MM.1S (cell line): ENCODE results near the gene SNRK.

Experiments
- EZH2 ChIP-seq: fragments of 300-600 bp; sonication (generic); optimal IDR thresholded peaks from 2 replicates; pipeline ENCODE3; 2017; ENCODE audit warnings: low read depth, mild to moderate bottlenecking, antibody characterized with exemption, low read length, mixed read lengths
- EZH2phosphoT487 ChIP-seq: fragments of 300-600 bp; sonication (generic); IDR thresholded peaks from 2 replicates; pipeline ENCODE4 v1.6.1; 2018; ENCODE audit warnings: antibody characterized with exemption, low read length
- TF ChIP-seq, protein P1 (sequence below): fragments of 300-600 bp; sonication (generic); IDR thresholded peaks from 2 replicates; pipeline ENCODE4 v1.5.1; 2016; ENCODE audit warnings: antibody characterized with exemption, low read length, mixed read lengths

DNA sequence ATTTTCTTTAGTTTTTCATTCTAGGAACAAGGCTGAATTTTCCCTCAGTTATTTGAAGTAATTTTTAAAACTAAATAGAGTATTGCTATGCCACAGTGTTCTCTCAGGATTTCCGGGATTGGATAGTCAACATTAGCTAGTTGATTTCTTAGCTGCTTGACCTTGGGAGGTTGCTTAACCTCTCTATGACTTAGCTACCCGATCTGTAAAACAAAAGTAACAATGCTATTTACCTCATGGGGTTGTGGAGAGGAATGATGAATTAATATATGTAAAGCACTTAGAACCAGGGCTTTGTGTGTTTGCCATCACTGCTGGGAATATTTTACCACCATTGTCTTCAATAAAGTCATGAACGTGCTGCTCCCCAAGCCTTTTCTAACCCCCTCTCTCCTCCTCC, 57.5 kb downstream of the SNRK start:
- TF ChIP-seq EZH2 (no peak), EZH2phosphoT487 (no peak)
- TF ChIP-seq, protein P1, sequence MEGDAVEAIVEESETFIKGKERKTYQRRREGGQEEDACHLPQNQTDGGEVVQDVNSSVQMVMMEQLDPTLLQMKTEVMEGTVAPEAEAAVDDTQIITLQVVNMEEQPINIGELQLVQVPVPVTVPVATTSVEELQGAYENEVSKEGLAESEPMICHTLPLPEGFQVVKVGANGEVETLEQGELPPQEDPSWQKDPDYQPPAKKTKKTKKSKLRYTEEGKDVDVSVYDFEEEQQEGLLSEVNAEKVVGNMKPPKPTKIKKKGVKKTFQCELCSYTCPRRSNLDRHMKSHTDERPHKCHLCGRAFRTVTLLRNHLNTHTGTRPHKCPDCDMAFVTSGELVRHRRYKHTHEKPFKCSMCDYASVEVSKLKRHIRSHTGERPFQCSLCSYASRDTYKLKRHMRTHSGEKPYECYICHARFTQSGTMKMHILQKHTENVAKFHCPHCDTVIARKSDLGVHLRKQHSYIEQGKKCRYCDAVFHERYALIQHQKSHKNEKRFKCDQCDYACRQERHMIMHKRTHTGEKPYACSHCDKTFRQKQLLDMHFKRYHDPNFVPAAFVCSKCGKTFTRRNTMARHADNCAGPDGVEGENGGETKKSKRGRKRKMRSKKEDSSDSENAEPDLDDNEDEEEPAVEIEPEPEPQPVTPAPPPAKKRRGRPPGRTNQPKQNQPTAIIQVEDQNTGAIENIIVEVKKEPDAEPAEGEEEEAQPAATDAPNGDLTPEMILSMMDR: no peak
